ENCODE data around the gene CELF2. TPM values are rescaled to one million over a fixed set of nuclear protein-coding genes. Genes with fewer than 3 reads are reported as not detected.
"Not testable (repeated sequence)": the region's sequence is repeated elsewhere in the genome, so short reads cannot be mapped to it uniquely, and the experiment has no call there.

Gene CELF2
- total RNA-seq, 1 donor: 21.9 TPM

DNA sequence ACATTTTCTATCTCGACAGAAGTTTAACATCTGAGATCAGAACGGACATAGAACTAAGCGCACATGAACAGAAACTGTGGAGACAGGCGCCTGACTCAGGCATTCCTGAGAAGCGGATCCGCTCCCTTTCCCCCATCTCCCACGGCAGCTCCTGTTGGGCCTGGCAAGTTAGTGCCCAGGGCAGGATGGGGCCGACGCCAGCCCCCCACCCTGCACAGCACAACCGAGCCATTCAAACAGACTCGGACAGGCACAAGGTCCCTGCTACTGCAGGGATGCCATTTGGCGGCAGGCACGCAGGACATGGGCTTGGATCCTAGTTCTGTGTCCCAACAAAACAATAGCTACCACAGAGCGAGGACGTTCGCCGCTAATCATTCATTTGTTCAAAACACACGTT is 322.0 kb downstream of the CELF2 start:
- no peak for DNase-seq (ENCODE audit: low read depth)
- TF ChIP-seq, protein P1, sequence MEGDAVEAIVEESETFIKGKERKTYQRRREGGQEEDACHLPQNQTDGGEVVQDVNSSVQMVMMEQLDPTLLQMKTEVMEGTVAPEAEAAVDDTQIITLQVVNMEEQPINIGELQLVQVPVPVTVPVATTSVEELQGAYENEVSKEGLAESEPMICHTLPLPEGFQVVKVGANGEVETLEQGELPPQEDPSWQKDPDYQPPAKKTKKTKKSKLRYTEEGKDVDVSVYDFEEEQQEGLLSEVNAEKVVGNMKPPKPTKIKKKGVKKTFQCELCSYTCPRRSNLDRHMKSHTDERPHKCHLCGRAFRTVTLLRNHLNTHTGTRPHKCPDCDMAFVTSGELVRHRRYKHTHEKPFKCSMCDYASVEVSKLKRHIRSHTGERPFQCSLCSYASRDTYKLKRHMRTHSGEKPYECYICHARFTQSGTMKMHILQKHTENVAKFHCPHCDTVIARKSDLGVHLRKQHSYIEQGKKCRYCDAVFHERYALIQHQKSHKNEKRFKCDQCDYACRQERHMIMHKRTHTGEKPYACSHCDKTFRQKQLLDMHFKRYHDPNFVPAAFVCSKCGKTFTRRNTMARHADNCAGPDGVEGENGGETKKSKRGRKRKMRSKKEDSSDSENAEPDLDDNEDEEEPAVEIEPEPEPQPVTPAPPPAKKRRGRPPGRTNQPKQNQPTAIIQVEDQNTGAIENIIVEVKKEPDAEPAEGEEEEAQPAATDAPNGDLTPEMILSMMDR (IDR thresholded peaks at IDR 0.05; ENCODE audit: insufficient read depth, low read length): no peak
- H3K4me3 ChIP-seq (ENCODE audit: low read depth, low read length): no peak overlapping the region

DNA sequence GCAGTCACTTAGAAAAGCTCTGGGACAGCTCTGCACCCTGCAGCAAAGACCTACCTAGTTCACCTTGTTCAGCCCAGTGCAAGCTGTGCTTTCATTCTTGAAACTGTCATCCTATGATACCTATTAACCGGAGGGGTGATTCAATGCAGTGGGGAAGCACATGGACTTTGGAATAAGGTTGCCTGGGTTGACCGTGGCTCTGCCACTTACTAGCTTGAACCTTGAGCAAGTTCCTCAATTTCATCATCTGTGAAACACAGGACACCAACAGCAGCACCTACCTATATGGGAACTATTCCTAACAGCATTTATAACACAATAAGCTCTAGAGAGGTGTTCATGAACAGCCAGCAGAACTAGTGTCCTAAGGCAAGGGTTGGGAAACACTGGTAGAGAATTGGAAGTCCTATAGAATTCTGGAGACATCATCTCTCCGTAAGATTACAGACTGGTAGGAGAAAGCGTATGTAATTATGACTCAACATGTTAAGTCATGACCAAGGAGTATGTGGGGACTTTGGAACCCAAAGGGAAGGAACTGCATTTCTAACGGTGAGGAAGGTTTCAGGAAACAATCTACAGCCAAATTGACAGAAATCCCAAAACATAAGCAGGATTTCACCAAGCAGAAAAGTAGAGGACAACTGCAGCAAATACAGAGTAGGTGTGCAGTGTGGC is 323.8 kb downstream of the CELF2 start:
- TF ChIP-seq, protein P1 (IDR thresholded peaks at IDR 0.05; ENCODE audit: insufficient read depth, low read length): no peak
- H3K4me3 ChIP-seq (ENCODE audit: low read depth, low read length): no peak overlapping the region
- DNase-seq (ENCODE audit: low read depth): no peak

- DNase-seq (ENCODE audit: low read depth): no peak
- TF ChIP-seq, protein P1 (IDR thresholded peaks at IDR 0.05; ENCODE audit: insufficient read depth, low read length): no peak
- no peak overlapping the region for H3K4me3 ChIP-seq (ENCODE audit: low read depth, low read length)
Measured at GRCh38 chr10:11344081-11344480, 326.4 kb downstream of the CELF2 start.

DNA sequence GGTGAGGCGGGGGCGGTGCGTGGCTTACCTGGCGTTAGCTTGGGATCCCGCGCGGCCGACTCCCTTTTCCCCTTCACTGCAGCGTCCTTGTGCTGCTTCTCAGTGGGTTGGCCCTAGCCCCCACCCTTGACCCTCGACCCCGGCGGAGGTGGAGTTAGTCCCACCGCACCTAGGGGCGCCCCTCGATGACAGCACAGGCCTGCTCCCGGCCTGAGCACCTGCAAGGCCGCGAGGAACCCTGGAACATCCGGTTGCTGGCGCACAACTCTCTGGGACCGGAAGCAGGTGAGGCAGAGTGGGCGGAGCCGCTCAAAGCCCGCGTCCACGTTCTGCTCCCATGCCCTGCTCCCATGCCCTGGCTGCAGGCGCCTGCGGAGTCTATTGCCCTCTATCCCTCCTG is 326.9 kb downstream of the CELF2 start:
- no peak overlapping the region for H3K4me3 ChIP-seq (ENCODE audit: low read depth, low read length)
- no peak for DNase-seq (ENCODE audit: low read depth)
- TF ChIP-seq, protein P1 (IDR thresholded peaks at IDR 0.05; ENCODE audit: insufficient read depth, low read length): no peak

DNA sequence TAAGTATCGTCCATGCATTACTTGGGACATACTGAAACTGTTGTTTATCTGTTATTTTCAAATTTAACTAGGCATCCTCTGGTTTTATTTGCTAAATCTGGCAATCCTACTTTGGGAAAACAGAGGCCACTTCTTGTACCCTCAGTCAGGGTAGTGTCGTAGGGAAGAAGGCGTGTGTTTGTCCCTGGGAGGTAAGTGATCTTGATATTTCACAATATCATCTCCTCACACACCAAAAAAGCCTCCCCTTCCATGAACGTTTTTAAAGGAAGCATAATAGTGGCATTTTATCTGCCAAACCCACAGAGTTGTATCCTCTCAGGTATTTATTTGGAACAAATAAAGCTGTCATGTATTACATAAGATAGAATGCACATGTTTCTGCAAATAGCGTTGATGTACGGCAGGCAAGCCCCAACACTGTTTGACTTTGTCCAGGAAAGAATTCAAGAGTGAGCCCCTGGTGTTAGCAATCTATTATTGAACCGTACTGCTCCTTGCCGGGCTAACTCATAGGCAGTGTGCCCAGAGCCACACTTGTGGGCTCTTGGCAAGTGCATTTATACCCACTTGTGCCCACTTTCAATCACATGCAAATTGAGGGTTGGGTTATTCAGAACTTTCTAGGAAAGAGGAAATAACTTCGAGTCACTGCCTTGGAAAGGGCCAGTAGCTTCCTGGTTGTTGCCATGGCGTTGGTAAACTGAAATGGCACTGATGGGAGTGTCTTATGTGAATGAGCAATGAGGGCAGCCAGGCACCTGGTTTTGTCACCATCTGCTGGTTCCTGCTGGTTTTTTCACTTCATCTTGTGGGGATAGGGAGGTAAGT is 327.8 kb downstream of the CELF2 start:
- H3K4me3 ChIP-seq (ENCODE audit: low read depth, low read length): no peak overlapping the region
- TF ChIP-seq, protein P1 (IDR thresholded peaks at IDR 0.05; ENCODE audit: insufficient read depth, low read length): no peak
- DNase-seq (ENCODE audit: low read depth): peak; percentile 11

- not testable (repeated sequence) for H3K4me3 ChIP-seq (ENCODE audit: low read depth, low read length); DNase-seq (ENCODE audit: low read depth)
Measured at GRCh38 chr10:11347580-11347979, 329.9 kb downstream of the CELF2 start.

DNA sequence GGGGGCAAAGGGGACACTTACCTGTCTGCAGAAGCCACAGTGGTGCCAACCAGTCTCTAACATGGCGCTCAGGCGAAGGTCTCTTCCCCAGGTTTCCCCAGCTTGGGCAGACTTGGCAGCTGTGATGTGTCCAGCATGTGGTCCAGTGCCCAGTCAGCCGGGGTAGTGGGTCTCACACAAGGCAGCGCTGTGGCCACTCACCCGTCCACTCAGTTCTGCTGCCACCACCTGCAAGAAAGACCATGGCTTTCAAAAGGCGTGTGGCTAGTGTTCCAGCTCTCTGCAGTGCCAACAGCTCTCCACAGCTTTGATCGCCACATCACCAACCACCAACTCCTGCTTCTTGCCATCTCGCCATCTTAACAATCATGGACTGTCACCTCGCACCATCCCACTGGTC is 334.1 kb downstream of the CELF2 start:
- H3K4me3 ChIP-seq (ENCODE audit: low read depth, low read length): no peak overlapping the region
- DNase-seq (ENCODE audit: low read depth): no peak
- TF ChIP-seq, protein P1 (IDR thresholded peaks at IDR 0.05; ENCODE audit: insufficient read depth, low read length): no peak

All from fibroblast of the aortic adventitia (primary cell).